Right cardiac atrium (tissue), 5 donors: ENCODE results near the gene PDE4B. TPM values are rescaled to one million over a fixed set of nuclear protein-coding genes. Genes with fewer than 3 reads are reported as not detected.
A peak's percentile ranks its signal among the peaks of the same experiment; 100 is the strongest.

Source experiments
- ATAC-seq, 2 donors: fragments of 200-7000 bp; cut with Tn5 transposase; one replicate each; pipeline versions ENCODE4 v1.8.0 to v1.9.1; 2020; ENCODE audit warnings: moderate library complexity in 2 of 2, mild to moderate bottlenecking in 1 of 2
- DNase-seq, 3 donors: peaks; one replicate each; pipeline ENCODE4 v3.0.0-alpha.2; 2020
- H3K27ac ChIP-seq: one replicate; pipeline ENCODE4 v1.5.1; 2013; ENCODE audit warnings: mild to moderate bottlenecking, low read length, control low read depth, moderate library complexity
- H3K27me3 ChIP-seq: one replicate; pipeline ENCODE4 v1.6.1; 2013; ENCODE audit not compliant: control insufficient read depth, insufficient read depth
- H3K4me1 ChIP-seq: one replicate; pipeline ENCODE4 v1.6.1; 2013; ENCODE audit warnings: low read length; ENCODE audit not compliant: control insufficient read depth, insufficient read depth
- H3K4me3 ChIP-seq: one replicate; pipeline ENCODE4 v1.5.1; 2013; ENCODE audit warnings: low read length, control low read depth
- H3K9me3 ChIP-seq: one replicate; pipeline ENCODE4 v1.6.1; 2013; ENCODE audit warnings: low read length; ENCODE audit not compliant: control insufficient read depth
- WGBS: extraction: QIAGEN DNeasy Blood & Tissue Kit; methylation state at CpG from one replicate; pipeline ENCODE4 v1.1.7; 2013; 5-methylcytosine and 5-hydroxymethylcytosine counted together
- intact Hi-C, 4 donors: fragments of 100-400 bp; cut with DNase I; formaldehyde crosslinking; loops; one replicate each; pipeline versions ENCODE4 v1.11.0 to v1.14.0; 2022 to 2023
- polyA plus RNA-seq: library from polyadenylated mRNA; stranded (reverse); fragments of 200-250 nt; gene quantifications from one replicate; pipeline ENCODE4 v1.2.3, GENCODE V29; 2013
- total RNA-seq, 4 donors: library from RNA; stranded (reverse); fragmentation: NEBNext Ultra II Directional; extraction: Animal tissue kit (Norgen Biotek cat#: 25700); gene quantifications; one replicate each; pipeline ENCODE4 v1.2.1, GENCODE V29; 2021
- donor health status: healthy with polysubstance abuse.
- donor health status: DM: no; HTN: yes; CAD: no.
- donor health status: DM: no; HTN: no; CAD: no.
- donor health status: DM: no; HTN: yes; CAD: no; lungs with severe emphysema.
- donor health status: DM: yes; HTN: yes; CAD: no.

The PDE4B gene
- total and polyA plus RNA-seq, 5 donors, result 8.2 to 37.5 (median 26.0) TPM

DNA sequence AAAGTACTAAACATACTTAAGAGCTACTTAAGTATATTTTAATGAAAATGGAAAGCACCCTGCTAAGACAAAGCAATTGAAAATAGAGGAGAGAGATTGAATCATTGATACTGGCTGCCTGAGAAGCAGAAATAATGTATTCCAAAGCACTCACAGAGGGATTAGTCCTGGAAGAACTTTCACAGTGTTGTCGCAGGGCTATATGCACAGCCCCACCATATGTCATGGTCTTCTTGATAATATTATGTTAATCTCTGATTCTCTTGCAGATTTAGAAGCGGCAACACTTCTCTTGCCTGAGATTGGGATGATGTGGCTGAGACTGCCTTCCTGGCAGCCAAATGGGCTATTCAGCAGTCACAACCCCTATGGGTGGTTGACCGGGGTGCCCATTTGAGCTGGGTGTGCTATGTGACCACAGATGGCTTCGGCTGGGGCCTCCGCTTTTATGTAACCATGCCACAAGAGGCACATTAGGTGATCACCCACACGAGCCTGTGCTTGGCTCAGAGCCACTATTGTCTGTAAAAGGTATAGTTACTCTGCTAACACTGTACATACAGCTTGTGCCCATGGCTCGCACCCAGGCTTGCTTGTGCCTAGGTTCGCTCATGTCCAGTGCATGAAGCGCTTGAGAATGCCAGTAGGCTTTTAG, 589.1 kb downstream of the PDE4B start:
- ATAC-seq, result no peak

DNA sequence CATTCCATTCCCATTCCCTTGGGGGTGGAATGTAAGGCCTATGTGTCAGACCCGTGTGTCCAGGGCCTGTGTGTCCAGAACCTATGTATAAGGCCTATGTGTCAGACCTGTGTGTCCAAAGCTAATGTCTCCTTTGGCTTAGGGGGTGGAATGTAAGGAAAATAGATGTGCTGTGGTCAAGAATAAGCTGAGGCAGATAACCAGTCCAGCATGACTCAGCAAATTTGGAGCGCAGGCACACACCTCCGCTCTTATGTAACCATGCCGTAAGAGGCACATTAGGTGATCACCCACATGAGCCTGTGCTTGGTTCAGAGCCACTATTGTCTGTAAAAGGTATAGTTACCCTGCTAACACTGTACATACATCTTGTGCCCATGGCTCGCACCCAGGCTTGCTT, 590.5 kb downstream of the PDE4B start:
- Histone ChIP-seq H3K27ac (no peak overlapping the region), H3K4me1 (no peaks in the 10 kb centered on the region), H3K4me3 (no peak overlapping the region), H3K27me3 (no peaks in the 10 kb centered on the region), H3K9me3 (no peaks in the 10 kb centered on the region)
- no peak for ATAC-seq
- intact Hi-C loops, result no loop called here
- DNase-seq, result no peak
- 83% methylated on average over 5 of the region's 5 CpGs for WGBS

More for the DNA sequence above, 589.1 kb downstream of the PDE4B start:
- Histone ChIP-seq H3K27me3 (no peaks in the 10 kb centered on the region), H3K4me1 (no peaks in the 10 kb centered on the region), H3K27ac (no peak overlapping the region), H3K9me3 (no peaks in the 10 kb centered on the region), H3K4me3 (no peak overlapping the region)
- DNase-seq, result no peak
- intact Hi-C loops, result no loop called here
- 92% methylated on average over 9 of the region's 9 CpGs for WGBS

DNA sequence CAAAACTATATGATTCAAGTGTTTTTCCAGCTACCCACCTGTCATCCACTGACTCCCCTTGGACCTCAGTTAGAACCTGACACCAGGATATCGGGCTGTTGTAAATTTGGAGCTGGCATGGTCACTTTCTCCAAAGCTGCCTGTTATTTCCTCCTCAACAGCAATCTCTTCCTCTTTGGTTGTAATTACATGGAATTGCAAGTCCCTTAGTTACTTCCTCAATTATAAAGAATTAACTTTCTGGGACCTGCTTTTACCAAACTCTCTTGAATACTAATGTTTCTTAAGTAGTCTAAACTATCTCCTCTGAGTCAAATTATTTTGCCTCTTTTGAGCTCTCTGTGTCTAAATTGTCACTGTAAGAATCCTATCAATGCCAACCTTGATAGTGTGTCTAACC, 590.9 kb downstream of the PDE4B start:
- ATAC-seq (no peak), DNase-seq (no peak)
- H3K4me1 ChIP-seq, result no peaks in the 10 kb centered on the region
- no peak overlapping the region for H3K27ac ChIP-seq
- WGBS, result 71% methylated on average over 1 of the region's 1 CpG
- no peak overlapping the region for H3K4me3 ChIP-seq
- intact Hi-C loops, result no loop called here
- no peaks in the 10 kb centered on the region for H3K27me3 ChIP-seq
- H3K9me3 ChIP-seq, result no peaks in the 10 kb centered on the region

DNA sequence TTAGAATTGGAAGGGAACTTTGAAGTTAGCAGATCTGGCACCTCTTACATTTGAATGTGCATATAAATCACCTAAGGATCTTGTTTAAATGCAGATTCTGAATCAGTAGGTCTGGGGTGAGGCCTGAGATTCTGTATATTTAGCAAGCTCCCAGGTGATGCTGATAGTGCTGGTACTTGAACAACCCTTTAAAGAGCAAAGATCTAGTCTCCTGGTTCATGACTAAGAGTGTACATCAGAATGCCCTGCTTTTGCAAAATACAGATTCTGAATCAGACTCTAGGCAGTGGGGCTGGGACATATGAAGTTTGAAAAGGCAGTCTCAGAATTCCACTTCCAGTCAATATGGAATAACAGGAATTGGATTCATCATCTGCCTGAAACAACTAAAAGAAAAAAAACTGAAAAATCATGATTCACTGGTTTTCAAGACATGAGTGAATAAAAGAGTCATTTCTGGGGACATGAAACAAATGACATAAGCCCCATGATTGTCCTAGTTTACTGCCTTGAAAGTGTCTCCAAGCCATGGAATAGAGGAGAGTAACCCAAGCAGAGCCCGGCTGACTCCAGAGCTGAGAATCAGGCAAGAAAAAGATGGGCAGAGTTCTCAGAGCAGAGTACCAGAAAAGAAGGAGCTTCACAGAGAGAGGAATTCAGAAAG, 591.7 kb downstream of the PDE4B start:
- no peak overlapping the region for H3K4me3 ChIP-seq
- no peaks in the 10 kb centered on the region for H3K4me1 ChIP-seq
- DNase-seq, result no peak
- H3K27ac ChIP-seq, result no peak overlapping the region
- WGBS, result 95% methylated on average over 1 of the region's 1 CpG
- intact Hi-C loops, result no loop called here
- no peaks in the 10 kb centered on the region for H3K27me3 ChIP-seq
- ATAC-seq, result no peak
- no peaks in the 10 kb centered on the region for H3K9me3 ChIP-seq

DNA sequence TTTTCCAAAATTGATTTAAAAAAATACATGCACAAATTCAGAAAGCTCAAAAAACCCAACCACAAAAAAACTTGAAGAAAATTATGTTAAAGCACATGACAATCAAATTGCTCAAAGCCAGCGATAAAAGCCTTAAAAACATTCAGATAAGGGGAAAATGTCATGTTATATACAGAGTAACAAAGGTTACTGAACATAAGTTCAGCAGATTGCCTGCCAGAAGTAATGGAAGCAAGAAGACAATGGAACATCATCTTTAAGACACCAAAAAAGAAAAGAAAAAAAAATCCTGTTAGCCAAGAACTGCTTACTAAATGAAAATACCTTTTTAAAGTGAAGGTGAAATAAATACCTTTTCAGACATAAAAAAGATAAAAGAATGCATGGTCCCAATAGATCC, 594.0 kb downstream of the PDE4B start:
- Histone ChIP-seq H3K4me3 (no peak overlapping the region), H3K9me3 (no peaks in the 10 kb centered on the region), H3K4me1 (no peaks in the 10 kb centered on the region), H3K27me3 (no peaks in the 10 kb centered on the region), H3K27ac (no peak overlapping the region)
- intact Hi-C loops, result no loop called here
- WGBS, result 84% methylated on average over 1 of the region's 1 CpG
- no peak for DNase-seq
- ATAC-seq, result no peak

DNA sequence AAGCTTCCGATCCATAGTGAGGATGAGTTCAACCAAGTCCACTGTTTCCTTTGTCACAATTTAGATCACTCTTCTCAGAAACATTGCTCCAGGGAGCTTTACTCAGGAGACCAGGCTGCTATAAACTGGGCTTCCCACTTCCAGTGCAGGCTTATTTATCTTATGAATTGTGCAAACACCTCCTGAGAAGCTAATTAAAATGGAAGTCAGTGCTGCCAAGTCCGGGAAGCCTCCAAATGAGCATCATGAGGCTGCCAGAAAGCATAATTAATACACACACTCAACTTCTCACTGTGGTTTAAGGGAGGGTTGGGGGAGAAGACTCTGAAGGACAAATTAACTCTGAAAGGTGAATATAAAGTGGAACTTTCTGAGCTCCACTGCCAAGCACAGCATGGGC, 596.2 kb downstream of the PDE4B start:
- Histone ChIP-seq H3K27me3 (no peaks in the 10 kb centered on the region), H3K27ac (no peak overlapping the region), H3K4me3 (no peak overlapping the region), H3K9me3 (no peaks in the 10 kb centered on the region), H3K4me1 (no peaks in the 10 kb centered on the region)
- intact Hi-C loops, result no loop called here
- ATAC-seq, result no peak
- DNase-seq, result no peak
- 57% methylated on average over 2 of the region's 2 CpGs for WGBS

DNA sequence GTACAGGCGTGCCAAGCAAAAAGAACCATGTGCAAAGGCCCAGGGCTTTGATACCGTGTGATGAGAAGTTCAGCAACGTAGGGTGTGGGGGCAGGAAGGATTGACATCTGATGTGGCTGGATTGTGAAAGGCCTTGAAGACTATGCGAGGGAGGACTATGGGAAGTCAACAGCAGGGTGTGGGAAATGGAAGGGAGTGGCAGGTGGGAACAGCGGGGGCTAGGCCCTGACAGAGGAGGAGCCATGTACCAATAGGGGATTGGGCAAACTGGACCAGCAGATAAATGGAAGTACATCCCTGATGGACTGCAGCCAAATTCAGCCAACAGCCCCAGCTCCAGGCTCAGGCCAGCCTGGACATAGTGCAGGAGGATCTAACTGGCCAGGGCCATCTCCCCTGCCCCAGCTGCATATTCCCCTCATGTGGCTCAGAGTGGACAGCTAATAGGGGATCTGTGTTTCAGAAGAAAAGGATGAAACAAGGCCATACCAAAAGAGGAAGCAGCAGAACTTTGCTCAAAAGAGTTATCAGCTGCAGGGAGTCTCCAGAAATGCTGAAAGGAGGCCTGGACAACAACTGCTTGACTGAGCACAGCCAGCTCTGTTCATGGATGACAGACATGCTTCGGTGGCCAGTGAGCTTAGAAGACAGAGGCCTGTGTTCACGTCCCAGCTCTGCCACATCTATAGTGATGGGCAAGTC, 601.0 kb downstream of the PDE4B start:
- intact Hi-C loops, result no loop called here
- Histone ChIP-seq H3K4me1 (no peaks in the 10 kb centered on the region), H3K27ac (no peak overlapping the region), H3K27me3 (no peaks in the 10 kb centered on the region), H3K4me3 (no peak overlapping the region), H3K9me3 (no peaks in the 10 kb centered on the region)
- peak in 1 of 2 donors; percentile 34 for ATAC-seq
- 86% methylated on average over 7 of the region's 7 CpGs for WGBS
- peak in 2 of 3 donors; percentile 35 to 52 for DNase-seq

DNA sequence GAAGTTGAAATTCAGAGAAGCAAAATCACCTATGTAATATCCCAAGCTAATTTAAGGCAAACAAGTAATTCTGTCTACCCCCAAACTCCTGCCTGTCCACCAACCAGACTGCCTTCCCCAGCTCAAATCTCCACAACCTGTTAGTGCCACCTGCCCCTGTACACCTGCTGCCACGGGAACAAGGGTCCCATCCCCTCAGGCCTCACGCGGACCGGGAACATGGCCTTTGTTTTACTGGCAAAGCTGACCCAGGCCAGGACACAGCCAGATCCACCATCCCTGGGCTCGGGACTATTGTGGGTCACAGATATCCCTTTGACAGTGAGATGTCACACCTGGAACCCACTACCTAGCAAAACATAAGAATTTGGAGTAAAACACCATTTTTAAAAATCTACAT, 601.9 kb downstream of the PDE4B start:
- DNase-seq (peak in 1 of 3 donors; percentile 28), ATAC-seq (no peak)
- no peaks in the 10 kb centered on the region for H3K9me3 ChIP-seq
- H3K27me3 ChIP-seq, result no peaks in the 10 kb centered on the region
- 94% methylated on average over 5 of the region's 5 CpGs for WGBS
- no peak overlapping the region for H3K4me3 ChIP-seq
- no peak overlapping the region for H3K27ac ChIP-seq
- no peaks in the 10 kb centered on the region for H3K4me1 ChIP-seq
- intact Hi-C loops, result no loop called here

DNA sequence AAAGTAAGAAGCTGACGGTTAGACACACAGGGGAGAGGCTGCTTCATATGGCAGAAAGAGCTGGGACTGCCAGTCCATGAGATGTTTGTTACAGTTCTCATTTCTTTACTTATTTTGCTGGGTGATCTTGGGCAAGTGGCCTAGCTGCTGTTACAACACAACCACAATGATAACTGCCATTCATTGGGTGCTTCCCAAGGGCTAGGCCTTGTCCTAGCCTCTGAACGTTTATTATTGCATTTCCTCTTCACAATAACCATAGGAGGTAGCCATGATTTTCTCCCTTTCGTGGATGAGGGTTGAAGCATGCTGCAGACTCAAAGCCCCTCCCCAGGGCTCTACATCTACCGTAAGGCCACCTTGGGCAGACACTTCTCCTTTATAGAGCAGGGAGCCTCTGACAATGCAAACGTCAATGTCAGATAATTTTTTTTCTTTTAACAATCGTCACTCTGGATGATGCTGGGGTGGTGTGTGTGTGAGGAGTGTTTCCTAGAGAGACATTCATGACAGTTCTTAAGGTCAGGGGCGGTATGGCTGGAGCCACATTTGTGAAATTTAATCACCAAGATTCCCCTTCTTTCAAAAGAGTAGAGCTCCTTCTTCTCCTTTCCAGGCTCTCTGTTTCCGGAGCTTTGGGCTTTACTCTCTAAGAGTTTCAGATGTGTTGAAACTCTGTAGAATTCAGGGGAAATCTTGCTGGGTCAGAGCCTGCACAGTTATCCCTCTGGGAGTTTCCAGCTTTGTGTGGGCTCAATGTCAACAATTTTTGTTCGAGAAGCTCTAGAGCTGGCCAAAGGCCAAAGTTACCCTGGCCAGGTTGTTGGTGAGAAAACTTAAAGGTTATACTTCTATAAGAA, 602.7 kb downstream of the PDE4B start:
- ATAC-seq (peak; percentile 74 to 82), DNase-seq (peak in 1 of 3 donors; percentile 51)
- intact Hi-C loops, result no loop called here
- Histone ChIP-seq H3K4me1 (no peaks in the 10 kb centered on the region), H3K4me3 (no peak overlapping the region), H3K27me3 (no peaks in the 10 kb centered on the region), H3K9me3 (no peaks in the 10 kb centered on the region), H3K27ac (no peak overlapping the region)
- WGBS, result 57% methylated on average over 9 of the region's 9 CpGs

DNA sequence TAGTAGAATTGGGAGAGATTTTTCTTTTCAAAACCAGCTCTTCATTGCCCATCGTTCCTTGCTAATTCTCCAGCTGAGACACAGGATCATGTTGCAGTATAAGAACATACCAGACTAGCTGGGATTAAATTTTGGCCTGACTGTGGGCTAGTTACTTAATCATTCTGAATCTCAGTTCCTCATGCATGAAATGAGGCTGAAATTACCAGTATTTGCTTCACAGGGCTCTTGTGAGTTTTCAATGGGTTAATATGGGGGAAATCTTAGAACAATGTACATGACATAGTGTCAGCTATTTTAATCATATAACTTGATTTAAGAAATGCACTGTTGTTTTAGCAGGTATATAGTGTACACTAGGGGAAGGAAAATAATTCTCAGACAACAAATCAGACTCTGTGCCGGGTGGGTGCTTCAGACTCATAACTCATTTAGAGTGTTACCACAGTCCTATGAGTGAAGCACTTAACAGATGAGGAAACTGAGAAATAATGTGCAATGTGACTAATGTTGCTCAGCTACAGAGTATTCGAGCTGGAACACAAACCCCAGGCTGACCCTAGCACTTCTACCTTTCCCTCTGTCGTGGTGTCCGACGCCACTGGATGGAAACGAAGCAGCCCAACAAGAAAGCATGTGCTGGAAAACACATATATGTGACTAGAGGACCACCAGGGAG, 603.7 kb downstream of the PDE4B start:
- H3K4me1 ChIP-seq, result no peaks in the 10 kb centered on the region
- WGBS, result 83% methylated on average over 7 of the region's 7 CpGs
- ATAC-seq, result peak; percentile 9 to 40
- no peak overlapping the region for H3K4me3 ChIP-seq
- DNase-seq, result no peak
- no peaks in the 10 kb centered on the region for H3K9me3 ChIP-seq
- no peaks in the 10 kb centered on the region for H3K27me3 ChIP-seq
- intact Hi-C loops, result no loop called here
- H3K27ac ChIP-seq, result no peak overlapping the region
